NCI-H1436 (cell line): ENCODE results near the gene OIP5.
"Not testable (repeated sequence)": the region's sequence is repeated elsewhere in the genome, so short reads cannot be mapped to it uniquely, and the experiment has no call there.

Source experiments
- DNase-seq: peaks from one replicate; lab custom pipeline; 2025; lab: John Stamatoyannopoulos, UW

Gene OIP5

DNA sequence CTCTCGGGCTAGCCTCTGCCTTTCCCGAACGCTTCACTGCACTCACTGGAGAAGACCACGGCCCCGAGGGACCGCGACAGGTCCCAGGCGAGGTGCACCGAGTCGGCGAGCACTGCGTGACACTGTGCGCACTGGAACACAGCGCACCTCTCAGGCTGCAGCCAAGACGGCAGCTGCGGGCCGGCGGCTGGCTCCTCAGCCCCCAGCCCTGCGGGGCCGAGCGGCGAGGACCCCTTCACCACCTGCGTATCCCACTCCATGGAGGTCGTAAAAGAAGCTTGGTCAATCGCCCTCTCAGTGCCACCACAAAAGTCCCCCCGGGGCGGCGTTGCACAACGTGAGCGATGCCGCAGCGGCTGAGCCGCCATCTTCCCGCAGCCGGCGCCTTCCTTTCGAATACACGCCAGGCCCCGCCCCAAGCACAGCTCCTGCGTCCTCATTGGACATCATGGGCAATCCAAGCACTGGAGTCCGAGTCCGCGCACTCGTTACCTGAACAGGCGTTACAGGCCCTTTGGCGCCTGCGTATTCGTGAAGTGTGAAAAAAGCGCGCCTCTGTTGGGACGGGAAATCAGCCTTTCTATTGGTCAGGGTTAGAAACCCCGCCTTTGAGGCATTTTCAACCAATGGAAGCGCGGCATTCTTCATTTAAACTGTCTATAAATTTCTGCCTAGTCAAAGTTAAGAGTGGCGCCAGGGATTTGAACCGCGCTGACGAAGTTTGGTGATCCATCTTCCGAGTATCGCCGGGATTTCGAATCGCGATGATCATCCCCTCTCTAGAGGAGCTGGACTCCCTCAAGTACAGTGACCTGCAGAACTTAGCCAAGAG, at the start of gene OIP5, which contains the start of gene NUSAP1:
TSS of gene OIP5 (minus strand) at position 398 of the 832 bp plus-strand sequence. CDS start at position 368, 30 bp downstream.
TSS of gene NUSAP1 (plus strand) at position 688 of the 832 bp plus-strand sequence. CDS start at position 765, 77 bp downstream.
- peak; percentile 100 for DNase-seq

DNA sequence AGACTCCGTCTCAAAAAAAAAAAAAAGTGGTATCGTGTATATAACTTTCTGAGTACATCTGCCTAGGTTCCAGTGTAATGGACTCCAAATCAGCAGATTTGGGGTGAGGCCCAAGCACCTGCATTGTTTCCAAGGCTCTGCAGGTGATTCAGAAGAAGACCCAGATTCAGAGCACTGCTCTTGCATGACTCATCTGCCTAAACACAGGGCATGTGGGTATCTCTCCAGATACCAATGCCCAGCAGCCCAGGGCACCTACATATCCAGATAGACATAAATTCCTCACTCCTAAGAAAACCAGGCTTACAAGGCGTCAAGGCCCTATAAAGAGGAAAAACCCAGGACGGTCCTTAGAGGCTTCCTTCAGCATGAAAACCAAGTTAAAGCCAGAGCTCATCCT, 45.6 kb upstream of the OIP5 start:
- DNase-seq: no peak

GRCh38 chr15:41367418-41367817, 35.0 kb upstream of the OIP5 start:
- no peak for DNase-seq

DNA sequence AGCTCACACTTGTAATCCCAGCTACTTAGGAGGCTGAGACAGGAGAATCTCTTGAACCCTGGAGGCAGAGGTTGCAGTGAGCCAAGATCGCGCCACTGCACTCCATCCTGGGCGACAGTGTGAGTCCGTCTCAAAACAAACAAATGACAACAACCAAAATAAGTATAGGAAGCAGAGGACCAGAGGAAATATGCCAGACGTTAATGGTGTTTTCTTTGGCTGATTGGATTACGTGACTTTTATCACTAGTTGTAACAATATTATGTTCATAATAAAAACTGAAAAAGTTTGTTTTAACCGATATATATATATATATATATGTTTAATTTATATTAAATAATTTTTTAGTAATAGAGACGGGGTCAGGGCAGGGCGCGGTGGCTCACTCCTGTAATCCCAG, 22.0 kb upstream of the OIP5 start:
- DNase-seq: no peak

GRCh38 chr15:41350057-41350717, 17.8 kb upstream of the OIP5 start:
- no peak for DNase-seq

- DNase-seq: no peak
These were observed 14.8 kb upstream of the OIP5 start for GRCh38 chr15:41347236-41347635.

DNA sequence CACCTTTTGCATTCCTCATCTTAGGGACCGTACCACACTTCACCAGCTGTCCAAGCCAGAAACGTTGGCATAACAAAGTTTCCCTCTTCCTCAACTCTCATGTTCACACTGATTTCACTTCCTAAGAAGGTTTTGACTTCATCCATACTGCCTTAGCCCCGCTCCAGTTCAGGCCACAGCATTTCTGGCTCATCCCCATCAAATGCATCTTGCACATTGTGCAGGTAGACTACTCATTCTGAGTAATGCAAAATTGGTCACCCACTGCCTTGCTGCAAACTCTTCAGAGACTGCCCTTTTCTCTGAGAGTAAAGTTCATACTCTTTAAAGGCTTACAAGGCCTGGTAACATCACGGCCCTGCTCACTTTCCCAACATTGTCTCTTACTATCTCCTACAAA, 9.1 kb upstream of the OIP5 start:
- no peak for DNase-seq

GRCh38 chr15:41340189-41340695, 7.9 kb upstream of the OIP5 start:
- no peak for DNase-seq

DNA sequence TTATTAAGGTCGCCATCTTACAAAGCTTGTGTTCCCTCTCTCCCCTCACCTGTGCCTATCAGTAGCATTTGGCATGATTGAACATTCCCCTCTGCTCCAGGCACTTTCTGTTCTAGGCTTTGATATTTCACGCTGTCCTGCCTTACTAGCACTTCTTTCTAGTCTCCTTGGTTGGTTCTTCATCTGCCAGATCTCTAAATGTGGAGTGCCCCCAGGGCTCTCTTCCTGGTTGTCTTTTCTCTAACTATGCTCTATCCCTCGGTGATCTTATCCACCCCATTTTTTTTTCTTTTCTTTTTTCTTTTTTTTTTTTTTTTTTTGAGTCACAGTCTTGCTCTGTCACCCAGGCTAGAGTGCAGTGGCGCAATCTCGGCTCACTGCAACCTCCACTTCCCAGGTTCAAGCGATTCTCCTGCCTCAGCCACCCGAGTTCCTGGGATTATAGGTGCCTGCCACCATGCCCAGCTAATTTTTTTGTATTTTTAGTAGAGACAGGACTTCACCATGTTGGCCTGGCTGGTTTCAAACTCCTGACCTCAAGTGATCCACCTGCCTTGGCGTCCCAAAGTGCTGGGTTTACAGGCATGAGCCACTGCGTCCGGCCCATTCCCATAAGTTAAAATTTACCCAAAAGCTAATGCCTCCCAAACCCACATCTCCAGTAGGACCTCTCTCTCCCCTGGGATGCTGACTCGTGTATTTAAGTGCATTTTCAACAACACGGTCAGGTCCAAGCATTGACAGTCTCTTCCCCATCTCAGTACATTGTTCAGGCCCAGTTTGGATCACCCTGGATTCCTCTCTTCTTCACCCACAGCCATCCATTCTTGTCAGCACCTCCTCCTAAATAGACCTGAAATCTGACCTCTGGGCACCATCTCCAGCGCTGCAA, 5.5 kb upstream of the OIP5 start:
- DNase-seq: no peak

- DNase-seq: no peak
These were observed 4.7 kb upstream of the OIP5 start for GRCh38 chr15:41337047-41337446.

DNA sequence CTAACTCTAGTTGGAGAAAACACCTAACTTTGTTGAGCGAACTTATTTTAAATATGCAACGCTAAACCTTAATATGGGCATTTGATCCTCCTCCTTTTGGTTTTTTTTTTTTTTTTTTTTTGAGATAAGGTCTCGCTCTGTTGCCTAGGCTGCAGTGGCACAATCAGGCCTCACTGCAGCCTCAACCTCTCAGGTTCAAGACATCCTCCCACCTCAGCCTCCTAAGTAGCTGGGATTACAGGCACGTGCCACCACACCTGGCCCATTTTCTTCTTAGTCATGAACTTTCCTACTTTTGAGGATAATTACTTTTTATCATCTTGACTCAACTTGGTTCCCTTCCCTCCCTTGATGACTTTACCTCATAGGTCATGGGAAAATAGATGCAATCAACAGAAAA, 4.2 kb upstream of the OIP5 start:
- no peak for DNase-seq

- no peak for DNase-seq
These were observed 2.1 kb upstream of the OIP5 start for GRCh38 chr15:41334293-41335120.

- no peak for DNase-seq
These were observed 703 bp upstream of the OIP5 start for GRCh38 chr15:41333026-41333562.

DNA sequence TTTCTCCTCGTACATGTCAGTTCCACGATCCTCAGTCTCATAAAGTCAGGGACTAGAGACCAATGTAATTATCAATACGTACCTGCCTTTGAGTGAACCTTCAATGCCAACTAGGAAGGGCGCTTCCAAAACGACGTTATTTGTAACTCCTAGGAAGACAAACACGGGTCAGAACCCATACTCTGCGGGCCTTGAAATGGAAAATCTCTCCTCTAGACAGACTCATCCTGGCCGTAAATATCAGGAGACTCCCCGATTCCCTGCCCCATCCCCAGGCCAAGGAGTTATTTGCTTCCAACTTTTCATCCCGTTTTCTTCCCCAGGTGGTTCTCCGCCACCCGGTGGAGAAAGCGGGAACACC, 578 bp downstream of the OIP5 start:
- DNase-seq: no peak

DNA sequence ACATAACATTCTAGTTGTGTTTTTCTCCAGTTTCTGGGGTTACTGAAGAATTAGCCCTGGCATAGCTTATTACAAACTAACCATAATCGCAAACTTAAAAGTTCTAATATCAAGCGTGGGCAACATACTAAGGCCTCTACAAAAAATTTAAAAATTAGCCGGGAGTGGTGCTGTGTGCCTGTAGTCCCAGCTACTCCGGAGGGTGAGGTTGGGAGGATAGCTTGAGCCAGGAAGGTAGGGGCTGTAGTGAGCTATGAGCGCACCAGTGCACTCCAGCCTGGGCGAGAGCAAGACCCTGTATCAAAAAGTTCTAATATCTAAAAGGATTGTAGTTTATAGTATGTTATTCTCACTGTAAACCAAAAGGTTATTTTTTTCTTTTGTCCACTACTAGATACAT, 1.1 kb downstream of the OIP5 start:
- no peak for DNase-seq

- DNase-seq: no peak
These were observed 8.8 kb downstream of the OIP5 start for GRCh38 chr15:41323611-41324010.

DNA sequence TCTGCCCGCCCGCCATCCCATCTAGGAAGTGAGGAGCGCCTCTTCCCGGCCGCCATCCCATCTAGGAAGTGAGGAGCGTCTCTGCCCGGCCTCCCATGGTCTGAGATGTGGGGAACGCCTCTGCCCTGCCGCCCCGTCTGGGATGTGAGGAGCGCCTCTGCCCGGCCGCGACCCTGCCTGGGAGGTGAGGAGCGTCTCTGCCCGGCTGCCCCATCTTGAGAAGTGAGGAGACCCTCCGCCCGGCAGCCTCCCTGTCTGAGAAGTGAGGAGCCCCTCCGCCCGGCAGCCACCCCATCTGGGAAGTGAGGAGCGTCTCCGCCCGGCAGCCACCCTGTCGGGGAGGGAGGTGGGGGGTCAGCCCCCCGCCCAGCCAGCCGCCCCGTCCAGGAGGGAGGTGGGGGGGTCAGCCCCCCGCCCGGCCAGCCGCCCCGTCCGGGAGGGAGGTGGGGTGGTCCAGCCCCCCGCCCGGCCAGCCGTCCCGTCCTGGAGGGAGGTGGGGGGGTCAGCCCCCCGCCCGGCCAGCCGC, 11.5 kb downstream of the OIP5 start:
- not testable (repeated sequence) for DNase-seq

GRCh38 chr15:41309226-41309905, 23.0 kb downstream of the OIP5 start:
- no peak for DNase-seq

DNA sequence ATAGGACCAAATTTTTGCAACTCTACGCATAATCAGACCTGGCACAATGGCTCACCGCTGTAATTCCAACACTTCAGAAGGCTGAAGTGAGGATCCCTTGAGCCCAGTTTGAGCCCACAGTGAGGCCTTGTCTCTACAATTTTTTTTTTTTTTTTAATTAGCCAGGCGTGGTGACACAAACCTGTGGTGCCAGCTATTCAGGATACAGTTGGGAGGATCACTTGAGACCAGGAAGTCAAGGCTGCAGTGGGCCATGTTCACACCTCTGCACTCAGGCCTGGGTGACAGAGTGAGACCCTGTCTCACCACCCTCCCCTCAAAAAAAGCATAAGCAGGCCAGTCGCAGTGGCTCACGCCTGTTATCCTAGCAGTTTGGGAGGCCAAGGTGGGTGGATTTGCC, 24.7 kb downstream of the OIP5 start:
- no peak for DNase-seq

DNA sequence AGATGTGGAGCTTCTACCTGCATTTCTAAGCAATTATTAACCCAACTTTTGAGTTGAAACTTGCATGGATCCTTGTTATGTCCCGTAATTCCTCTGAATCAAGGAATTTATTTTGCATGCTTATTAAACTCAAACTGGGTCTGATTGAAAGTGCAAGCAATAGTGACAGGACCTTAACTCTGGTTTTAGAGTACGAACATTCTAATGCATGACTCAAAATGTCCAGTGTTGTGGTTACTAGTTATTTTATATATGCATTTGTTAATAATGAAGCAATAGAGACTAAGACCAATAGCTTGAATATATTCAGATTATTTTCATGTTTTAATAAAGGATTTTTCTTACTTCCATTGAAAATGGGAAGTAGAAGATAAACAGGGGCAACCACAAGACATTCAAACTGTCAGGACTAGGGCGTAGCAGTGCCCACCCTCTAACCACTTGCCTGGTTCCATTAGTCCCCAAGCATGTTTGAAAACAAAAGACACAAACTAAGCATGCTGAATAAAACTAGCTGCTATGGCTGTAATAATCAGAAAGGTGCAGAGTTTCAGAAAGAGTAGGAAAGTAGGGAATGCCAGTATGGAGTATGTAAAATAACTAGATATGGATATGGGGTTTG, 28.1 kb downstream of the OIP5 start:
- no peak for DNase-seq
